Measurements from ENCODE around the gene CDK6. TPM values are rescaled to one million over a fixed set of nuclear protein-coding genes. Genes with fewer than 3 reads are reported as not detected.

The CDK6 gene
- total and polyA plus RNA-seq, 2 experiments from 2014 or later = 7.4 to 23.7 TPM

- no peak for TF ChIP-seq ZNF331 (CRISPR knock-in tag; IDR thresholded peaks at IDR 0.05; ENCODE audit: low read depth)
- TF ChIP-seq POLR2AphosphoS5 (IDR thresholded peaks at IDR 0.05; ENCODE audit: low read depth) = no peak
- no peak for TF ChIP-seq EZH2phosphoT487 (IDR thresholded peaks at IDR 0.05; ENCODE audit: unreplicated experiment)
- no peak for TF ChIP-seq CTCF (conservative IDR thresholded peaks at IDR 0.05; ENCODE audit: low read depth in 2 of 2)
- TF ChIP-seq STAT1 (IDR thresholded peaks at IDR 0.05; ENCODE audit: unreplicated experiment) = no peak
- TF ChIP-seq JUNB (IDR thresholded peaks at IDR 0.05; ENCODE audit: unreplicated experiment) = no peak
- no peak for TF ChIP-seq ZNF114 (CRISPR knock-in tag; IDR thresholded peaks at IDR 0.05)
- TF ChIP-seq, protein P1, sequence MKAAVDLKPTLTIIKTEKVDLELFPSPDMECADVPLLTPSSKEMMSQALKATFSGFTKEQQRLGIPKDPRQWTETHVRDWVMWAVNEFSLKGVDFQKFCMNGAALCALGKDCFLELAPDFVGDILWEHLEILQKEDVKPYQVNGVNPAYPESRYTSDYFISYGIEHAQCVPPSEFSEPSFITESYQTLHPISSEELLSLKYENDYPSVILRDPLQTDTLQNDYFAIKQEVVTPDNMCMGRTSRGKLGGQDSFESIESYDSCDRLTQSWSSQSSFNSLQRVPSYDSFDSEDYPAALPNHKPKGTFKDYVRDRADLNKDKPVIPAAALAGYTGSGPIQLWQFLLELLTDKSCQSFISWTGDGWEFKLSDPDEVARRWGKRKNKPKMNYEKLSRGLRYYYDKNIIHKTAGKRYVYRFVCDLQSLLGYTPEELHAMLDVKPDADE (IDR thresholded peaks at IDR 0.05) = no peak
- TF ChIP-seq, protein P2, sequence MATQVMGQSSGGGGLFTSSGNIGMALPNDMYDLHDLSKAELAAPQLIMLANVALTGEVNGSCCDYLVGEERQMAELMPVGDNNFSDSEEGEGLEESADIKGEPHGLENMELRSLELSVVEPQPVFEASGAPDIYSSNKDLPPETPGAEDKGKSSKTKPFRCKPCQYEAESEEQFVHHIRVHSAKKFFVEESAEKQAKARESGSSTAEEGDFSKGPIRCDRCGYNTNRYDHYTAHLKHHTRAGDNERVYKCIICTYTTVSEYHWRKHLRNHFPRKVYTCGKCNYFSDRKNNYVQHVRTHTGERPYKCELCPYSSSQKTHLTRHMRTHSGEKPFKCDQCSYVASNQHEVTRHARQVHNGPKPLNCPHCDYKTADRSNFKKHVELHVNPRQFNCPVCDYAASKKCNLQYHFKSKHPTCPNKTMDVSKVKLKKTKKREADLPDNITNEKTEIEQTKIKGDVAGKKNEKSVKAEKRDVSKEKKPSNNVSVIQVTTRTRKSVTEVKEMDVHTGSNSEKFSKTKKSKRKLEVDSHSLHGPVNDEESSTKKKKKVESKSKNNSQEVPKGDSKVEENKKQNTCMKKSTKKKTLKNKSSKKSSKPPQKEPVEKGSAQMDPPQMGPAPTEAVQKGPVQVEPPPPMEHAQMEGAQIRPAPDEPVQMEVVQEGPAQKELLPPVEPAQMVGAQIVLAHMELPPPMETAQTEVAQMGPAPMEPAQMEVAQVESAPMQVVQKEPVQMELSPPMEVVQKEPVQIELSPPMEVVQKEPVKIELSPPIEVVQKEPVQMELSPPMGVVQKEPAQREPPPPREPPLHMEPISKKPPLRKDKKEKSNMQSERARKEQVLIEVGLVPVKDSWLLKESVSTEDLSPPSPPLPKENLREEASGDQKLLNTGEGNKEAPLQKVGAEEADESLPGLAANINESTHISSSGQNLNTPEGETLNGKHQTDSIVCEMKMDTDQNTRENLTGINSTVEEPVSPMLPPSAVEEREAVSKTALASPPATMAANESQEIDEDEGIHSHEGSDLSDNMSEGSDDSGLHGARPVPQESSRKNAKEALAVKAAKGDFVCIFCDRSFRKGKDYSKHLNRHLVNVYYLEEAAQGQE (IDR thresholded peaks at IDR 0.05; ENCODE audit: unreplicated experiment) = no peak
- TF ChIP-seq, protein P3, sequence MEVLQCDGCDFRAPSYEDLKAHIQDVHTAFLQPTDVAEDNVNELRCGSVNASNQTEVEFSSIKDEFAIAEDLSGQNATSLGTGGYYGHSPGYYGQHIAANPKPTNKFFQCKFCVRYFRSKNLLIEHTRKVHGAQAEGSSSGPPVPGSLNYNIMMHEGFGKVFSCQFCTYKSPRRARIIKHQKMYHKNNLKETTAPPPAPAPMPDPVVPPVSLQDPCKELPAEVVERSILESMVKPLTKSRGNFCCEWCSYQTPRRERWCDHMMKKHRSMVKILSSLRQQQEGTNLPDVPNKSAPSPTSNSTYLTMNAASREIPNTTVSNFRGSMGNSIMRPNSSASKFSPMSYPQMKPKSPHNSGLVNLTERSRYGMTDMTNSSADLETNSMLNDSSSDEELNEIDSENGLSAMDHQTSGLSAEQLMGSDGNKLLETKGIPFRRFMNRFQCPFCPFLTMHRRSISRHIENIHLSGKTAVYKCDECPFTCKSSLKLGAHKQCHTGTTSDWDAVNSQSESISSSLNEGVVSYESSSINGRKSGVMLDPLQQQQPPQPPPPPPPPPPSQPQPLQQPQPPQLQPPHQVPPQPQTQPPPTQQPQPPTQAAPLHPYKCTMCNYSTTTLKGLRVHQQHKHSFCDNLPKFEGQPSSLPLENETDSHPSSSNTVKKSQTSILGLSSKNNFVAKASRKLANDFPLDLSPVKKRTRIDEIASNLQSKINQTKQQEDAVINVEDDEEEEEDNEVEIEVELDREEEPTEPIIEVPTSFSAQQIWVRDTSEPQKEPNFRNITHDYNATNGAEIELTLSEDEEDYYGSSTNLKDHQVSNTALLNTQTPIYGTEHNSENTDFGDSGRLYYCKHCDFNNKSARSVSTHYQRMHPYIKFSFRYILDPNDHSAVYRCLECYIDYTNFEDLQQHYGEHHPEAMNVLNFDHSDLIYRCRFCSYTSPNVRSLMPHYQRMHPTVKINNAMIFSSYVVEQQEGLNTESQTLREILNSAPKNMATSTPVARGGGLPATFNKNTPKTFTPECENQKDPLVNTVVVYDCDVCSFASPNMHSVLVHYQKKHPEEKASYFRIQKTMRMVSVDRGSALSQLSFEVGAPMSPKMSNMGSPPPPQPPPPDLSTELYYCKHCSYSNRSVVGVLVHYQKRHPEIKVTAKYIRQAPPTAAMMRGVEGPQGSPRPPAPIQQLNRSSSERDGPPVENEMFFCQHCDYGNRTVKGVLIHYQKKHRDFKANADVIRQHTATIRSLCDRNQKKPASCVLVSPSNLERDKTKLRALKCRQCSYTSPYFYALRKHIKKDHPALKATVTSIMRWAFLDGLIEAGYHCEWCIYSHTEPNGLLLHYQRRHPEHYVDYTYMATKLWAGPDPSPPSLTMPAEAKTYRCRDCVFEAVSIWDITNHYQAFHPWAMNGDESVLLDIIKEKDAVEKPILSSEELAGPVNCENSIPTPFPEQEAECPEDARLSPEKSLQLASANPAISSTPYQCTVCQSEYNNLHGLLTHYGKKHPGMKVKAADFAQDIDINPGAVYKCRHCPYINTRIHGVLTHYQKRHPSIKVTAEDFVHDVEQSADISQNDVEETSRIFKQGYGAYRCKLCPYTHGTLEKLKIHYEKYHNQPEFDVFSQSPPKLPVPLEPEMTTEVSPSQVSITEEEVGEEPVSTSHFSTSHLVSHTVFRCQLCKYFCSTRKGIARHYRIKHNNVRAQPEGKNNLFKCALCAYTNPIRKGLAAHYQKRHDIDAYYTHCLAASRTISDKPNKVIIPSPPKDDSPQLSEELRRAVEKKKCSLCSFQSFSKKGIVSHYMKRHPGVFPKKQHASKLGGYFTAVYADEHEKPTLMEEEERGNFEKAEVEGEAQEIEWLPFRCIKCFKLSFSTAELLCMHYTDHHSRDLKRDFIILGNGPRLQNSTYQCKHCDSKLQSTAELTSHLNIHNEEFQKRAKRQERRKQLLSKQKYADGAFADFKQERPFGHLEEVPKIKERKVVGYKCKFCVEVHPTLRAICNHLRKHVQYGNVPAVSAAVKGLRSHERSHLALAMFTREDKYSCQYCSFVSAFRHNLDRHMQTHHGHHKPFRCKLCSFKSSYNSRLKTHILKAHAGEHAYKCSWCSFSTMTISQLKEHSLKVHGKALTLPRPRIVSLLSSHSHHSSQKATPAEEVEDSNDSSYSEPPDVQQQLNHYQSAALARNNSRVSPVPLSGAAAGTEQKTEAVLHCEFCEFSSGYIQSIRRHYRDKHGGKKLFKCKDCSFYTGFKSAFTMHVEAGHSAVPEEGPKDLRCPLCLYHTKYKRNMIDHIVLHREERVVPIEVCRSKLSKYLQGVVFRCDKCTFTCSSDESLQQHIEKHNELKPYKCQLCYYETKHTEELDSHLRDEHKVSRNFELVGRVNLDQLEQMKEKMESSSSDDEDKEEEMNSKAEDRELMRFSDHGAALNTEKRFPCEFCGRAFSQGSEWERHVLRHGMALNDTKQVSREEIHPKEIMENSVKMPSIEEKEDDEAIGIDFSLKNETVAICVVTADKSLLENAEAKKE (CRISPR knock-in tag; IDR thresholded peaks at IDR 0.05) = no peak
- no peak for TF ChIP-seq NANOG (IDR thresholded peaks at IDR 0.05; ENCODE audit: borderline replicate concordance)
- no peak for TF ChIP-seq CREB1 (CRISPR knock-in tag; IDR thresholded peaks at IDR 0.05; ENCODE audit: low read depth)
- TF ChIP-seq EZH2 (IDR thresholded peaks at IDR 0.05; ENCODE audit: low read depth, unreplicated experiment) = no peak
- H3K9me2 ChIP-seq (ENCODE audit: insufficient read depth) = peaks cover 2% of the 10 kb centered on the region; the same call in 1 of the 2 replicates
- Mint-ChIP-seq H3K4me3 (no peak overlapping the region), H3K9me3 (no peaks in the 10 kb centered on the region), H3K4me1 (peaks cover 21% of the 10 kb centered on the region), H3K27me3 (ENCODE audit: insufficient read depth, low read depth, poor library complexity) (peaks cover 28% of the 10 kb centered on the region), H3K36me3 (ENCODE audit: low read depth) (no peaks in the 10 kb centered on the region), H3K27ac (no peak overlapping the region)
- no peaks in the 10 kb centered on the region for H3K79me2 ChIP-seq (replicated peaks; ENCODE audit: insufficient read depth)
- no peak overlapping the region for H3K4me3 ChIP-seq
- H3K4me1 ChIP-seq (ENCODE audit: insufficient read depth) = peaks cover 13% of the 10 kb centered on the region
- no peaks in the 10 kb centered on the region; the same call in 1 of the 2 replicates for H3F3A ChIP-seq (replicated peaks; ENCODE audit: low read depth)
- H3K27me3 ChIP-seq (ENCODE audit: insufficient read depth) = peaks cover 39% of the 10 kb centered on the region
- no peak for ATAC-seq
- DNase-seq (ENCODE audit: low spot score) = no peak
- H3K4me2 ChIP-seq = no peak overlapping the region
- H2AFZ ChIP-seq = no peak overlapping the region
- no peak overlapping the region for H3K27ac ChIP-seq (ENCODE audit: low read depth)
- no peaks in the 10 kb centered on the region for H4K20me1 ChIP-seq (replicated peaks; ENCODE audit: insufficient read depth)
- no peaks in the 10 kb centered on the region for H3K36me3 ChIP-seq (ENCODE audit: insufficient read depth)
Observed at GRCh38 chr7:92838934-92839333, 2.6 kb upstream of the CDK6 start.
